ENCODE data around the gene RAPGEF4. TPM values are rescaled to one million over a fixed set of nuclear protein-coding genes. Genes with fewer than 3 reads are reported as not detected.

The RAPGEF4 gene
- total RNA-seq, 1 donor from 2014 or later: 8.7 TPM

DNA sequence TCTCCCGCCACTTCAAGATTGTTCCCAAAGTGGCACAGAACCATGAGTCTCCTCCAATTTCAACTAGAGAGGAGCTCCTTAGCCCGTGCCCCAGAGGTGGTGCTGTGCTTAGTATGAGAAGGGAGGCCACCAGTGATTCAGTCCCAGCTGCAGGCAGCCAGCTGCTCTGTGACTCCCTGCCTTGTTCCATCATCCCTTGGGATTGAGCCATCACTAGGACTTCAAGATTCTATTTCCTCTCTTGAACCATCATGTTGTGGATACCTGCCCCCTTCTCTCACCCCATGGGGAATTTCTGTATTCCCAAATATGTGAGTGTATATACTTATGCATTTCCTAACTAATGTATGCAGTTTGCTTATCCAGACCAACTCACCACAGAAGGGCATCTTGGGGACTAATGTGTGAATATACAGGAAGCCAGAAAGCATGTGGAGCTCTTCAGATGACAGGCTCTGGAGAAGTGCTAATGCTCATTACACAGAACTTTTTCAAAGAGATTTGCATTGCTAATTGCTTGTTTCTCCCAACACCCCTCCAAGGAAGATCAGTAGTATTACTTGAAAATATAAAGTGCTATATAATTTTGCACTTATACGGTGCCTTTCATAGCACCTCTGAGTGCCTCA is 229.0 kb downstream of the RAPGEF4 start:
- no peak overlapping the region for H3K4me3 Mint-ChIP-seq (ENCODE audit: unreplicated experiment)
- no peaks in the 10 kb centered on the region for H3K36me3 Mint-ChIP-seq (ENCODE audit: unreplicated experiment)
- H3K27ac Mint-ChIP-seq (ENCODE audit: unreplicated experiment): no peak overlapping the region
- peaks cover 6% of the 10 kb centered on the region for H3K27me3 Mint-ChIP-seq (ENCODE audit: unreplicated experiment)
- DNase-seq: no peak
- TF ChIP-seq, protein P1, sequence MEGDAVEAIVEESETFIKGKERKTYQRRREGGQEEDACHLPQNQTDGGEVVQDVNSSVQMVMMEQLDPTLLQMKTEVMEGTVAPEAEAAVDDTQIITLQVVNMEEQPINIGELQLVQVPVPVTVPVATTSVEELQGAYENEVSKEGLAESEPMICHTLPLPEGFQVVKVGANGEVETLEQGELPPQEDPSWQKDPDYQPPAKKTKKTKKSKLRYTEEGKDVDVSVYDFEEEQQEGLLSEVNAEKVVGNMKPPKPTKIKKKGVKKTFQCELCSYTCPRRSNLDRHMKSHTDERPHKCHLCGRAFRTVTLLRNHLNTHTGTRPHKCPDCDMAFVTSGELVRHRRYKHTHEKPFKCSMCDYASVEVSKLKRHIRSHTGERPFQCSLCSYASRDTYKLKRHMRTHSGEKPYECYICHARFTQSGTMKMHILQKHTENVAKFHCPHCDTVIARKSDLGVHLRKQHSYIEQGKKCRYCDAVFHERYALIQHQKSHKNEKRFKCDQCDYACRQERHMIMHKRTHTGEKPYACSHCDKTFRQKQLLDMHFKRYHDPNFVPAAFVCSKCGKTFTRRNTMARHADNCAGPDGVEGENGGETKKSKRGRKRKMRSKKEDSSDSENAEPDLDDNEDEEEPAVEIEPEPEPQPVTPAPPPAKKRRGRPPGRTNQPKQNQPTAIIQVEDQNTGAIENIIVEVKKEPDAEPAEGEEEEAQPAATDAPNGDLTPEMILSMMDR (IDR thresholded peaks at IDR 0.05; ENCODE audit: partially characterized antibody, unreplicated experiment): no peak
- peaks cover 5% of the 10 kb centered on the region for H3K9me3 Mint-ChIP-seq (ENCODE audit: unreplicated experiment)
- peaks cover 25% of the 10 kb centered on the region for H3K4me1 Mint-ChIP-seq (ENCODE audit: low read depth, unreplicated experiment)

DNA sequence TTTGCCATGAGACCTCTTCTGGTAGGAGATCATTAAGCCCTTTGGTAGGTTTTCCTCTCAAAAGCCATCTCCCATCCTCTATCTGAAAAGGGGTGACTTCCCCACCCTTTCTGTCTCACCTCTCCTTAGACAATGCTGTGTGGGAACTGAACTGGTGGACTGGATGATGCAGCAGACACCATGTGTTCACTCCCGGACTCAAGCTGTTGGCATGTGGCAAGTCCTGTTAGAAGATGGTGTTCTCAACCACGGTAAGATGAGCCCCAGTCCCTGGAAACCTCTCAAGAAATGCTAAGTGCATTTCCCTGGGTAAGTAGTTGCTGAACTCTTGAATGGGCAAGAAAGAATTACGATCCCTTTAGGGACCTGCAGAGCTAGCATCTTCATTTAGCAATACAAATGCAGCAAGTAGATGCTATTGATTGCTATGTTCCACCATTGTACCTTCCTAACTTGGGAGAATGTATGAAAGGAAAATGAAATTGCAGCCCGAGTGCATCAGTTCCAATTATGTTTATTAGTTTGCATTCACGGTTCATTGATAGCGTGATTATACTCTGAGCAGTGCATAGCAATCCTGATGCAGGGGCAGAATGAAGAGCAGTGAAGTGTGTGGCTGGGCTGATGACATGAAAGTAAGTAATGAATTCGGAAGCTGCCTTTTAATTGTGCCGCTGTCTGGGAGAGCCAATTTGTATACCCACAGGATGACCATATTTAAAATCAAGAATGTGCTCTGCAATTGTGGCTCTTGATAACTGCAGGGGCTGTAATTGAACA is 230.0 kb downstream of the RAPGEF4 start:
- peaks cover 25% of the 10 kb centered on the region for H3K4me1 Mint-ChIP-seq (ENCODE audit: low read depth, unreplicated experiment)

DNA sequence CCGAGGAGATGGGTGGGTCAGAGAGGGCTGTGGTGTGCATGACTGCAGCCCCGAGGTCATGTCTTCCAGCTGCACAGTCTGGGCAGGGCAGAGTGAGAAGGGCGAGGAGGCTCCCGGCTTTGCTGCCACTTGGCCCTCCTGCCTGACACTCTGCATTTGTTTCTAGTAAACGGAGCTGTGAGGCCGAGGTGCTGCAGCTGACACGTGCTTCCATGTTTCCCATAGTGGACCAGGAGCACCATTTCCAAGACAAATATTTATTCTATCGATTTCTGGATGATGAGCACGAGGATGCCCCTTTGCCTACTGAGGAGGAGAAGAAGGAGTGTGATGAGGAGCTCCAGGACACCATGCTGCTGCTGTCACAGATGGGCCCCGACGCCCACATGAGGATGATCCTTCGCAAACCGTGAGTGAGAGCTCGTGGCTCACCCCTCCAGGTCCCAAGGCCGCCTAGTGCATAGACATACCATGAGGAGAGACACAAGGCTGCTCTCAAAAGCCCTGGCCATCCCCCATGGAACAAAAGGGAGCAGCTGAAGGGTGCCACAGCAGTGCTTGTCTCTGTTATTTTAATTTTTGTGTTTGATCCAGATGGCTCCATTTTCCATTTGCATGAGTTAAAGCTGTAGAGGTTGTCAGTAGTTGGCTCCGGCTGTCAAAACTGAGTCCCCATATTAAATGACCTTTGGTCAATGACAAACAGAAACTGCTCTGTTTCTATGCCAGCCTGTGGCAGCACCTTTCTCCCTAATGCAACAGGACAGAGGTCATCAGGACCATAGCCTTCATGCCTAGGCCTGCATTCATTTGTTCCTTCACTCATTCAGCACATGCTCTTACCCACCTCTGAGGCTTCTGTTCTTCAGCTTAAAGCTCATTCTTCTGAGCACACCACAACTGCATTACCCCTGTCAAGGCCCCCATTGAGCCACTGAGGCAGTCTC is 231.7 kb downstream of the RAPGEF4 start:
- no peak overlapping the region for H3K4me3 Mint-ChIP-seq (ENCODE audit: unreplicated experiment)
- peaks cover 6% of the 10 kb centered on the region for H3K27me3 Mint-ChIP-seq (ENCODE audit: unreplicated experiment)
- H3K4me1 Mint-ChIP-seq (ENCODE audit: low read depth, unreplicated experiment): peaks cover 25% of the 10 kb centered on the region
- TF ChIP-seq, protein P1 (IDR thresholded peaks at IDR 0.05; ENCODE audit: partially characterized antibody, unreplicated experiment): no peak
- no peaks in the 10 kb centered on the region for H3K36me3 Mint-ChIP-seq (ENCODE audit: unreplicated experiment)
- no peak overlapping the region for H3K27ac Mint-ChIP-seq (ENCODE audit: unreplicated experiment)
- peaks cover 5% of the 10 kb centered on the region for H3K9me3 Mint-ChIP-seq (ENCODE audit: unreplicated experiment)
- no peak for DNase-seq

More for the DNA sequence above, 230.0 kb downstream of the RAPGEF4 start:
- Mint-ChIP-seq H3K4me3 (ENCODE audit: unreplicated experiment) (no peak overlapping the region), H3K27ac (ENCODE audit: unreplicated experiment) (no peak overlapping the region), H3K27me3 (ENCODE audit: unreplicated experiment) (peaks cover 6% of the 10 kb centered on the region), H3K36me3 (ENCODE audit: unreplicated experiment) (no peaks in the 10 kb centered on the region), H3K9me3 (ENCODE audit: unreplicated experiment) (peaks cover 5% of the 10 kb centered on the region)
- TF ChIP-seq, protein P1 (IDR thresholded peaks at IDR 0.05; ENCODE audit: partially characterized antibody, unreplicated experiment): no peak
- DNase-seq: peak; percentile 39

DNA sequence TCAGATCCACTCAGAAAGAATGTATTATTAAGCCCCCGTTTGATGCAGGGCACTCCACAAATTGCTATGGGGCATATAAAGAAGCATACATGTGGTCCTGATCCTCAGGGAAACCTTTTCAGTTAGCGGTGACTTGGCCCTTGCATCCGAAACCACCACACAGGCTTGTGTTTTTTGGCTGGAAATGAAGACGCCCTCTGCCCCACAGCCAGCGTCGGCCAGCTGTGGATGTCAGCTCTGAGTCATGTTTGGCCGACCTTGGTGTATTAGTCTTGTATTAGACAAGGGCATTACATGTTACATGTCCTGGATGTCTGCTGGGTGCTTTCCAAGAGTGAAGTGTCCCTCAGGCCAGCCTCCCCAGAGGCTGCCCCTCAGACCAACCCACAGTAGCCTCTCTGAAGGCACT is 232.4 kb downstream of the RAPGEF4 start:
- TF ChIP-seq, protein P1 (IDR thresholded peaks at IDR 0.05; ENCODE audit: partially characterized antibody, unreplicated experiment): no peak
- Mint-ChIP-seq H3K27me3 (ENCODE audit: unreplicated experiment) (peaks cover 6% of the 10 kb centered on the region), H3K4me1 (ENCODE audit: low read depth, unreplicated experiment) (peaks cover 25% of the 10 kb centered on the region), H3K9me3 (ENCODE audit: unreplicated experiment) (peaks cover 5% of the 10 kb centered on the region), H3K27ac (ENCODE audit: unreplicated experiment) (no peak overlapping the region), H3K36me3 (ENCODE audit: unreplicated experiment) (no peaks in the 10 kb centered on the region), H3K4me3 (ENCODE audit: unreplicated experiment) (no peak overlapping the region)
- no peak for DNase-seq

All from glutamatergic neuron (in vitro differentiated cells).